ENCODE measurements around the gene ROR1. TPM values are rescaled to one million over a fixed set of nuclear protein-coding genes. Genes with fewer than 3 reads are reported as not detected.

Gene ROR1
- total RNA-seq, 4 donors from 2014 or later = 2.6 to 37.6 (median 11.5) TPM

DNA sequence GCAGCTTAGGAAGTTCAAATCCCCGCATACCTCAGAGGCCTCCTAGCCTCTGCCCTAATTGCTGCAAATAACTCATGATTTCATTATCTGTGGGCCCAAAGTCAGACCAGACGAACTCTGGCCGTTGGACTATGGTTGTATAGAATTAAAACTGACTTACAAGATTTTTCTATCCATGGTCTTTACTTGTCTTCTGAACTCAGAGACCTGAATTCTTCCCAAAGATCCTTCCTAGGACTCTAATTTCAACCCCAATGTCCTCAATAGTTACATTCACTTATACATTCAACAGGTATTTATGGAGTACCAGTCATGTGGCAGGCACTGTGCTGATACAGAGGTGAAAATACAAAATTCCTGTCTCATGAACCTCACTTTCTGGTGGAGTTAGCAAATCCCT lies 247.2 kb downstream of the ROR1 start:
- TF ChIP-seq, protein P1, sequence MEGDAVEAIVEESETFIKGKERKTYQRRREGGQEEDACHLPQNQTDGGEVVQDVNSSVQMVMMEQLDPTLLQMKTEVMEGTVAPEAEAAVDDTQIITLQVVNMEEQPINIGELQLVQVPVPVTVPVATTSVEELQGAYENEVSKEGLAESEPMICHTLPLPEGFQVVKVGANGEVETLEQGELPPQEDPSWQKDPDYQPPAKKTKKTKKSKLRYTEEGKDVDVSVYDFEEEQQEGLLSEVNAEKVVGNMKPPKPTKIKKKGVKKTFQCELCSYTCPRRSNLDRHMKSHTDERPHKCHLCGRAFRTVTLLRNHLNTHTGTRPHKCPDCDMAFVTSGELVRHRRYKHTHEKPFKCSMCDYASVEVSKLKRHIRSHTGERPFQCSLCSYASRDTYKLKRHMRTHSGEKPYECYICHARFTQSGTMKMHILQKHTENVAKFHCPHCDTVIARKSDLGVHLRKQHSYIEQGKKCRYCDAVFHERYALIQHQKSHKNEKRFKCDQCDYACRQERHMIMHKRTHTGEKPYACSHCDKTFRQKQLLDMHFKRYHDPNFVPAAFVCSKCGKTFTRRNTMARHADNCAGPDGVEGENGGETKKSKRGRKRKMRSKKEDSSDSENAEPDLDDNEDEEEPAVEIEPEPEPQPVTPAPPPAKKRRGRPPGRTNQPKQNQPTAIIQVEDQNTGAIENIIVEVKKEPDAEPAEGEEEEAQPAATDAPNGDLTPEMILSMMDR (IDR thresholded peaks at IDR 0.05) = no peak
- TF ChIP-seq POLR2A (IDR thresholded peaks at IDR 0.05) = no peak
- intact Hi-C loops (cut with DNase I; ENCODE audit: low total_unique reads) = no loop called here
- H3K27ac ChIP-seq = no peak overlapping the region
- no peaks in the 10 kb centered on the region for H3K27me3 ChIP-seq
- no peaks in the 10 kb centered on the region for H3K9me3 ChIP-seq
- H3K4me1 ChIP-seq = no peaks in the 10 kb centered on the region
- no peak overlapping the region for H3K4me3 ChIP-seq
- no peak for DNase-seq
- H3K36me3 ChIP-seq = no peaks in the 10 kb centered on the region

DNA sequence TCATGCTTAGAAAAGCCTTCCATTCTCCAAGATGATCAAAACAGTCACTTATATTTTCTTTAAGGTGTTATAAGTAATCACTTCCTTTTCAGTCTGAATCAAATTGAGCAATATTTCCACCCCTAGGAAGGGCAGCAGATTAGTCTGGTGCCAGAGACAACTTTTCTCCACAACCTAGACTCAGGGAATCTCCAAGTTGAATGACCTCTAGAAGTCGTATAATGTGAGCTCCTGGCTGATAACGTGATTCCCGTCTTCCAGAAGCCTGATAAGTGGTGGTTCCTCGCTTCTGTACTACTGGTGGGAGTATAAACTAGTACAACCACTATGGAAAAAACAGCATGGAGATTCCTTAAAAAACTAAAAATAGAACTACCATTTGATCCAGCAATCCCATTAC lies 251.2 kb downstream of the ROR1 start:
- TF ChIP-seq, protein P1 (IDR thresholded peaks at IDR 0.05) = no peak
- no peak for TF ChIP-seq POLR2A (IDR thresholded peaks at IDR 0.05)
- no peaks in the 10 kb centered on the region for H3K9me3 ChIP-seq
- H3K36me3 ChIP-seq = no peaks in the 10 kb centered on the region
- intact Hi-C loops (cut with DNase I; ENCODE audit: low total_unique reads) = no loop called here
- DNase-seq = no peak
- no peaks in the 10 kb centered on the region for H3K4me1 ChIP-seq
- H3K27me3 ChIP-seq = no peaks in the 10 kb centered on the region
- no peak overlapping the region for H3K27ac ChIP-seq
- H3K4me3 ChIP-seq = no peak overlapping the region

DNA sequence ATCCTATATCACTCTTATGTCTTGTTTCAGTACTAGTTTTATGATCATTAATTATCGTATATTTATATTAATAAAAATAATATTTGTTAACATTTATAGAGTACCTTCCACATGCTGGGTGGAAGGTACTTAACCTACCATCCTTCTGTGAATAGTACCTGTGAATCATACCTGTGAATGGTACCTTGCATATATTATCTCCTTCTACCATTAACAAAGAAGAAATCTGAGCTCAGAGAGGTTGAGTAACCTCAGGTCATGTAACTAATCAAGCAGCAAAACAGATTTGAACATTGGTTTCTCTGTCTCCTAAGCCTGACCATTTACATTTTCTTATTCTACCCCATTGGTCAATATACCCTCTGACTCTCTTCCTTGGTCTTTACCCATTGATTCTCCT lies 255.2 kb downstream of the ROR1 start:
- intact Hi-C loops (cut with DNase I; ENCODE audit: low total_unique reads) = no loop called here

DNA sequence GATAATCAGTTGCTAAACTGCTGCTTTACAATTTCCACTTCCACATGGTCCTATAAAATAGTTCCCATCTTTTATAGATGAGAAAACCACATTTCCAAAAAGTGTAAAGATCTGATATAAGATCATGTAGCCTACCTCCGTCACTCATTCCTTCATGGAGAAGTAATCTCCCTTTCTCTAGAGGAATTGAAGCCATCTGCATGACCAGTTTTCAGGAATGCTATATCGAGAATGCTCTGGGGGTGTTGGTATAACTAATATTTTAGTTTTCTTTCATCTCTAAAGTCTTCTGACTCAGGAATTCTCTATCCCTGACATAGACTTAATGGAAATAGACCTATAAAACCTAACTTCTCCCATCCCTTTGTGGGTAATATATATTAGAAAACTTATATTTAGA lies 256.6 kb downstream of the ROR1 start:
- Histone ChIP-seq H3K9me3 (no peaks in the 10 kb centered on the region), H3K27me3 (no peaks in the 10 kb centered on the region), H3K4me3 (no peak overlapping the region), H3K36me3 (no peaks in the 10 kb centered on the region), H3K4me1 (no peaks in the 10 kb centered on the region), H3K27ac (no peak overlapping the region)
- no peak for DNase-seq
- no peak for TF ChIP-seq POLR2A (IDR thresholded peaks at IDR 0.05)
- TF ChIP-seq, protein P1 (IDR thresholded peaks at IDR 0.05) = no peak
- intact Hi-C loops (cut with DNase I; ENCODE audit: low total_unique reads) = no loop called here

More for the DNA sequence above, 255.2 kb downstream of the ROR1 start:
- TF ChIP-seq POLR2A (IDR thresholded peaks at IDR 0.05) = no peak
- TF ChIP-seq, protein P1 (IDR thresholded peaks at IDR 0.05) = no peak
- H3K4me3 ChIP-seq = no peak overlapping the region
- H3K9me3 ChIP-seq = no peaks in the 10 kb centered on the region
- no peak overlapping the region for H3K27ac ChIP-seq
- DNase-seq = no peak
- no peaks in the 10 kb centered on the region for H3K27me3 ChIP-seq
- H3K4me1 ChIP-seq = no peaks in the 10 kb centered on the region
- H3K36me3 ChIP-seq = no peaks in the 10 kb centered on the region

DNA sequence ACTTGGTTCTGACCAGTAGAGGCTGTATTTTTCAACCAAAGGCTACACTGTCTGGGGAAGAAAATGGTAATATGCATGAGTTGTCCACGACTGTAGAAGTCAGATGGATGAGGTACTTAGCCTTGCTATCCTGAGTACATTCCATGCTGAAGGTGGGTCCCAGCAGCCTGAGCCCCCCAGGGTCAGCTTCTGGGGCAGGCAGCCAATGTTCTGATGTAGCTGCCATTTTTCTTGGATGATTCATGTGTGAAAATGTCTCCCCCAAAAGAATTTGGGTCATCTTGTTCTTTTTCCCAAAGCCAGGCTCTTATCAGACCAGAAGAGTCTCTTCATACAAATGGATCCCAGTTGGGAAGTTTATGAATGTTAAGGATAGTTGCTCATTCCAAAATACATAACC lies 257.4 kb downstream of the ROR1 start:
- Histone ChIP-seq H3K27ac (peak overlapping the region in 1 of 2 donors; percentile 14), H3K27me3 (no peaks in the 10 kb centered on the region), H3K36me3 (no peaks in the 10 kb centered on the region), H3K4me1 (no peaks in the 10 kb centered on the region), H3K4me3 (no peak overlapping the region), H3K9me3 (no peaks in the 10 kb centered on the region)
- intact Hi-C loops (cut with DNase I; ENCODE audit: low total_unique reads) = no loop called here
- TF ChIP-seq POLR2A (IDR thresholded peaks at IDR 0.05) = no peak
- TF ChIP-seq, protein P1 (IDR thresholded peaks at IDR 0.05) = no peak
- DNase-seq = peak in 1 of 2 donors; percentile 43

All from uterus (tissue), 4 donors.